NCI-H510A treated with DMSO at 0.1 percent for 48 hours (cell line): Measurements from ENCODE around the gene WDR54.
"Not testable (repeated sequence)": the region's sequence is repeated elsewhere in the genome, so short reads cannot be mapped to it uniquely, and the experiment has no call there.

ENCODE experiments used
- DNase-seq: peaks from one replicate; lab custom pipeline; 2025; lab: John Stamatoyannopoulos, UW

Gene WDR54

DNA sequence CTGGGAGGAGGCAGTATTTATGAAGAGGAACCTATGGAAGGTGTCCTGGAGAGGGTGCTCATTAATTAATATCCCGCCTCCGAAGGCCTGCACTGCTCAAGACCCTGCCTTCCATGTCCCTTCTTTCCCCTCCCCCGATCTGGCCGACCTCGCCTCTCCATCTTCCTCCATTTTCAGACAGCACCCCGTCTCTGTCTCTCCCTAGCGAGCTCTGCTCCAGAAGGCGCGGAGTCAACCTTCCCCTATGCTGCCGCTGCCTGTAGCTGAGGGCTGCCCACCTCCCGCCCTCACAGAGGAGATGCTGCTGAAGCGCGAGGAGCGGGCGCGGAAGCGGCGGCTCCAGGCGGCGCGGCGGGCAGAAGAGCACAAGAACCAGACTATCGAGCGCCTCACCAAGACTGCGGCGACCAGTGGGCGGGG, 35.6 kb downstream of the WDR54 start:
- DNase-seq: peak; percentile 72

DNA sequence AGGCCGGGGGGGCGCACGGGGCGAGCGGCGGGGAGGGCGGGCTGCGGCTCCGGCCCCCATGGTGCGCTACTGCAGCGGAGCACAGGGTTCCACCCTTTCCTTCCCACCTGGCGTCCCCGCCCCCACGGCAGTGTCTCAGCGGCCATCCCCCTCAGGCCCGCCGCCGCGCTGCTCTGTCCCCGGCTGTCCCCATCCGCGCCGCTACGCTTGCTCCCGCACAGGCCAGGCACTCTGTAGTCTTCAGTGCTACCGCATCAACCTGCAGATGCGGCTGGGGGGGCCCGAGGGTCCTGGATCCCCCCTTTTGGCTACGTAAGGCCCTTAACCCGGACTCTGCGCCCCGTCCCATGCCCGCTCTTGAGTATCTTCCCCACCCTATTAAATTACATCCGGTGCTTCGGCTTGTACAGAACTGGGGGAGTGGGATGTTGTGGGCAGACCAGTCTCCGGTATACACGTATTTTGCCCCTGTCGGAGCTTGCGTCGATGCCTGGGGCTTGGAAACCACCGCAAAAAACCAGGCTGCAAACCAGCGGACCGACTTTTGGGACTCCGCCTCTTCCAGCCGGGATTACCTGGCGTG, 36.1 kb downstream of the WDR54 start:
- no peak for DNase-seq

DNA sequence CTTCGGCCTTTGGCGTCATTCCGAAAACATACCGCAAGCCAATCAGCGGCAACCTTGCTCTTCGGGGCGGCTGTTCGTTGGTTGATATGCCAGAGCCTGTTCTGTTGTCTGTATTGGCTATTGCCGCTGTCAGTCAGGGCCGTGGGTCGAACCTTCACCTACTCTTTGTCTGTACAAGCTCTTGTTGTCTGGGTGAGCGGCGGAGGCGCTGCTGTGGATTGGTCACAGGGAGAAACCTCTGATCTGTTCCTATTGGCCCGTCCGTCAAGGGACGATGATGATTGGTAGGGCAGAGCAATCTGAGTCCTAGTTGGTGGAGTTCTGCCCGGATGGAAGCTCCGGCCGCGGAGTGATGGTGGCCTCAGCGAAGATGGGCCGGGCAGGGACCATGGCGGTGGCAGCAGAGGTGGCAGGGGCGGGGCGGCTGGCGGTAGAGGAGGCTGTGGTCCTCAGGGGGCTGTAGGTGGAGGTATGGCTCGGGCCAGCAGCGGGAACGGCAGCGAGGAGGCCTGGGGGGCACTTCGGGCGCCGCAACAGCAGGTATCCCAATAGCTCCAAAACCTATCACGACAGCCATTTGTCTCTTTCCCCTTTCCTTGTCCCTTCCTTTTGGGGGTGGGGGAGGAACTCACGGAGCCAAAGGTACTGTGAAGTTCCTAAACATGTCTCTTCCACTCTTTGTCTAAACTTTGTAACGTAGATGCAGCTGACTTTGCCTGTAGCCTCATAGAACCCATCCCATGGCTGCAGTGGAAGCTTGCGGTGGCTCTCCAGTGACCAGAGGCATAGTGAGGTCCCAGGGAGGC, 36.8 kb downstream of the WDR54 start, which contains the start of gene WBP1:
Gene WBP1 (plus strand): TSS at position 307 of the 806 bp plus-strand sequence. CDS start 165 bp downstream, at position 472.
- peak; percentile 99 for DNase-seq

DNA sequence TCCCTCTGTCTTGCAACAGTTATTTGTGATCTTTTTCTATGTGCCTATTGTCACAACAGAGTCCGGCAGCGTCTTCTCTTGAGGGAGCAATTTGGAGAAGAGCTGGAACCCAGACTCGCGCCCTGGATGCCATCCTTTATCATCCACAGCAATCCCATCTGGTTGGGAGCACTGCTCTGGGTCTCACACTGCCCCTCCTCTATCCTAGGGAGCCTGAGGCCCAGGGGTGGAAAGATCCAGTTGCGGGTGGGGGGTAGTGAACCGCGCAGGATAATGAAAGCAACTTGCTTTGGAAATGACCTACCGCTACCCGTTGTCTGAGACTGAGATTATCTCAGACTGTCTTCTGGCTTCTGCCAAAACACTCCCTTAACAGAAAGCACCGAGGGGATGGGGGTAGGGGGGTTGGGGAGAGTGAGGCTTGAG, 37.4 kb downstream of the WDR54 start:
- no peak for DNase-seq

DNA sequence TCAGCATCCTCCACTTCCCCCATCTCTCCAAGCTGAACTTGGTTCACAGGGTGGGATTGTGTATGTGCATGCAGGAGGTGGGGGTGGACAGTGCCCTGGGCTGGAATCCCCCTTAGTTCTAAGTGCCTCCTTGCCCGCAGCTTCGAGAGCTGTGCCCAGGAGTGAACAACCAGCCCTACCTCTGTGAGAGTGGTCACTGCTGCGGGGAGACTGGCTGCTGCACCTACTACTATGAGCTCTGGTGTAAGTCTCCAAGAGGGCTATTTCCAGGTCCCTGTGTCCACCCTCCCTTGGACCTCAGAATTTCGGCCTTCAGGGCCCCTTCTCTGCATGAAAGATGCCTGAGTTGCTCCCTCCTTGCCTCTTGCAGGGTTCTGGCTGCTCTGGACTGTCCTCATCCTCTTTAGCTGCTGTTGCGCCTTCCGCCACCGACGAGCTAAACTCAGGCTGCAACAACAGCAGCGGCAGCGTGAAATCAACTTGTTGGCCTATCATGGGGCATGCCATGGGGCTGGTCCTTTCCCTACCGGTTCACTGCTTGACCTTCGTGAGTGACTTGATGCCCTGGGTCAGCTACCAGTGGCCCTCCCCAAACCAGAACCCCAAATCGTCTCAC, 38.1 kb downstream of the WDR54 start:
- DNase-seq: not testable (repeated sequence)

DNA sequence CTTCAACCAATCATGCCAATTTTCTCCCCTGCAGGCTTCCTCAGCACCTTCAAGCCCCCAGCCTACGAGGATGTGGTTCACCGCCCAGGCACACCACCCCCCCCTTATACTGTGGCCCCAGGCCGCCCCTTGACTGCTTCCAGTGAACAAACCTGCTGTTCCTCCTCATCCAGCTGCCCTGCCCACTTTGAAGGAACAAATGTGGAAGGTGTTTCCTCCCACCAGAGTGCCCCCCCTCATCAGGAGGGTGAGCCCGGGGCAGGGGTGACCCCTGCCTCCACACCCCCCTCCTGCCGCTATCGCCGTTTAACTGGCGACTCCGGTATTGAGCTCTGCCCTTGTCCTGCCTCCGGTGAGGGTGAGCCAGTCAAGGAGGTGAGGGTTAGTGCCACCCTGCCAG, 38.7 kb downstream of the WDR54 start:
- not testable (repeated sequence) for DNase-seq

DNA sequence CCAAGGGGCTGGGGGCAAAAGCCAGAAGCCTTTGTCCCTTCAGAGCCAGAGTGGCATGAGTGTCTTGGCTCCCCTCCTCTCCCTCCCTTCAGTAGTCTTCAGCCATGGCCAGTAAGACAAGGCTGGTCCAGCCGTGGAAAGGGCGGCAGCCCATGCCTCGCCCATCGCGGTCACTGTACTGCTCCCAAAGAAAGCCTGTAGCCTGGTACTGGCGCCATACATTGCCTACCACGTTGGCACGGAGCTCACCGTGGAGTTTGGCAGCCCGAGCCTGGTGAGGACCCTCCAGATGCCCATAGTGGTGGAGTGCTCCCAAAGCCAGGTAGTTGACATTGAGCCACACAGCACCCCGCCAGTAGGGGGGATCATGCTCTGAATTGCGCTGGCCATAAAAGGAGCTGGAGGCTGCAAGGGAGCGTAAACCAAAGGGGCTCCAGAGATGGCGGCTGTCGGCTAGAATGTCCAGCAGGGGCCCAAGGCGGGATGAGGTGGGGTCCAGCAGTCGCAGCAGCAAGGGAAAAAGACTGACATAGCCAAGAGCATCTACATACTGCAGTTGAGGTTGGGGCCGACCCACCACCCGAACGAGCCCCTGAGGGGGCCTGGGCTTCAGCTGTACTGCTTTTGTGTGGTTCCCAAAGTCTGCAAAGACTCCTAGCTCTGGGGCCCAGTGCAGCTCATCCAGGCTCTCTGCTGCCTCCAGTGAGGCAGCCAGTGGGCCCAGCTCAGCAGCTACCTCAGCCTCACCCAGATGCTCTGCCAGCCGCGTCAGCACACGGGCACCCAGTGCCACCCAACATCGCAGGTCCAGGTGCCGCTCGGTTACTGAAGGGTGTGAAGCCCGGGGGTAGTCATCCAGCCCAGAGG, 39.9 kb downstream of the WDR54 start:
- no peak for DNase-seq

DNA sequence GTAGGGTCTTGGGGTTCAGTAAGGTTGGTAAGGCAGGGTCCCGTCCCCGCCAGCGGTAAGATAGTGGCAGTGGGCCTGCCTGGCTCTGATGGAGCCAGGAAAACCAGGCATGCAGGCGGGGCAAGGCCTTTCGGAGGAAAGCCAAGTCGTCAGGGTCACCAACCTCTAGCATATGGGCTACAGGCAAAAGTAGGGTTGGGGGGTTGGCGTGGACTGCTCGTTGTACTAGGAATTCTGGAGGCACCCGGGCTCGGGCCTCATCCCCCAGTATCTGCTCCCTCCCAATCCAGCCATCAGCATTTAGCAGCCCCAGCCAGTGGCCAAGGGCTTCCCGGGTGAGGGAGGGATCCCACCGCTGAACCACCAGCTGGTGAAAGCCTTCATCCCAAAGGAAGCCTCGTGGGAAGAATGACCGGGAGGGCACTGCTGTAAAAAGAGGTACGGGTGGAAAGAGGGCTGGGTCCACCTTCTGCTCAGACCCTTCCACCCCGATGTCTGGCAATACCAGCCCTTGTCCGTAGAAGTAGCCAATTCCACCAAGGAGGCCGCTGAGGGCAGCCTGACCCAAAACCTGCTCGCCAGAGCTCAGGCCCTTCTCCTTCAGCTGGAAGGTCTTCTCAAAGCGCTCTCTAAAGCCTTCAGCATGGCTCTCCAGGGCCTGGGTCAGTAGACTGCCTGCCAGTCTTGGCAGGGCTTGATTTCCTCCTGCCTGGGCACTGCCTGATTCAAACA, 40.7 kb downstream of the WDR54 start:
- DNase-seq: no peak

DNA sequence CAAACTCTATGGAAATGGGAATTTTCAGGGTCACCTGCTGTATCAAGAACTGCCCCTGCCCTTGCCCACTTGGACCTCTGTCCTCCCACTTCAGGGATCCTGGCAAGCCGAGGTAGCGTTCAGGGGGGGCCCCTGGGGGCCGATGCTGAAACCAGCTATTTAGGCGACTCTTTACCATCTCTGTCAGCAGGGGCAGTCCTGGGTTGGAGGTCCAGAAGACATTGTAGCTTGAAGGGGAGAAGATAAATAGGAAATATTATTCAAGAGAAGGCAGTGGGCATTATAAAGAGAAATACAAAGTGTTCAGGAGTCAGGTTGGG, 41.2 kb downstream of the WDR54 start:
- no peak for DNase-seq

DNA sequence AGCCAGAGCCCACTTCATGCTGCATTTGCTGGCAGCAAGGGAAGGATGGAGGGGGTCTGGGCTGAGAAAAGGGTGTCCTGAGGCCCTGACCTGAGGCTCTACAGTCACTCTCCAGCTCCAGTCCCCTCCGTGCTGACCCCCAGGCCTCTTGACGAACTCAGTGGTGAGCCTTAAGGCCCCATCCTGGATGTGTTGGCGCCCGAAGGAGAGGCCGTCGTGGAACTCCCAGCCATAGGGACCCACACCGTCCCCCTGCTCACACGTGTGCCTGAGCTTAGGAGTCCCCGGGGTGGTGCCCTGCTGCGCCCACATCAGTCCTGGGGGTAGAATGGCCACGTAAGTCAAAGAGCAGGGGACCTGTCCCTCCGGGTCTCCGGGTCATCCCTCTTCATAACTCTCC, 42.9 kb downstream of the WDR54 start:
- no peak for DNase-seq

DNA sequence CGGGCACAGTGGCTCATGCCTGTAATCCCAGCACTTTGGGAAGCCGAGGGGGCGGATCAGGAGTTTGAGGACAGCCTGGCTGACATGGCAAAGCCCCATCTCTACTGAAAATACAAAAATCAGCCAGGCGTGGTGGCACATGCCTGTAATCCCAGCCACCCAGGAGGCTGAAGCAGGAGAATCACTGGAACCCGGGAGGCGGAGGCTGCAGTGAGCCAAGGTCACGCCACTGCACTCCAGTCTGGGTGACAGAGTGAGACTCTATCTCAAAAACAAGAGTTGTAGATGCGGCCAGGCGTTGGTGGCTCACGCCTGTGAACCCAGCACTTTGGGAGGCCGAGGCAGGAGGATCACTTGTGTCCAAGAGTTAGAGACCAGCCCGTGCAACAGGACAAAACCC, 49.2 kb downstream of the WDR54 start:
- not testable (repeated sequence) for DNase-seq

DNA sequence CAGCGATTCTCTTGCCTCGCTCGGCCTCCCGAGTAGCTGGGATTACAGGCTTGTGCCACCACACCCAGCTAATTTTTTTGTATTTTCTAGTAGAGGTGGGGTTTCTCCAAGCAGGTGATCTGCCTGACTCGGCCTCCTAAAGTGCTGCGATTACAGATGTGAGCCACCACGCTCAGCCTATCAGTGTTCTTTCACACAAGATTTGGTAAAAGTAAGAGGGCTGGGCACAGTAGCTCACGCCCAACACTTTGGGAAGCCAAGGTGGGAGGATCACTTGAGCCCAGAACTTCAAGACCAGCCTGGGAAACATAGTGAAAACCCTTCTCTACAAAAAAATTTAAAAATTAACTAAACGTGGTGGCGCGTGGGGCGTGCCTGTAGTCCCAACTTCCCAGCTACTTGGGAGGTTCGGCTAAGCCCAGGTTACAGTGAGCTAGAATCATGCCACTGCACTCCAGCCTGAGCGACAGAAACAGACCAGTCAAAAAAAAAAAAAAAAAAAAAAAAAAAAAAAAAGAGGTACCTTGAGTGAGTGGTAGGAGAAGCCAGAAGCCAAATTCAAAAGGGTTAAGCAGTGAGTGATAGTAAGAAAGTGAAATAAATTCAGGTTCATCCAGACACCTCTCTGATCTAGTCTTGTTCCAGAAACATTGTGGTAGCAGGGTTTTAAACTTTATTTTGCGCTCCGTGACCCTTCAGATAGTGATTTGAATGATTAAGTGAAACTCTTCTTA, 50.0 kb downstream of the WDR54 start:
- no peak for DNase-seq

DNA sequence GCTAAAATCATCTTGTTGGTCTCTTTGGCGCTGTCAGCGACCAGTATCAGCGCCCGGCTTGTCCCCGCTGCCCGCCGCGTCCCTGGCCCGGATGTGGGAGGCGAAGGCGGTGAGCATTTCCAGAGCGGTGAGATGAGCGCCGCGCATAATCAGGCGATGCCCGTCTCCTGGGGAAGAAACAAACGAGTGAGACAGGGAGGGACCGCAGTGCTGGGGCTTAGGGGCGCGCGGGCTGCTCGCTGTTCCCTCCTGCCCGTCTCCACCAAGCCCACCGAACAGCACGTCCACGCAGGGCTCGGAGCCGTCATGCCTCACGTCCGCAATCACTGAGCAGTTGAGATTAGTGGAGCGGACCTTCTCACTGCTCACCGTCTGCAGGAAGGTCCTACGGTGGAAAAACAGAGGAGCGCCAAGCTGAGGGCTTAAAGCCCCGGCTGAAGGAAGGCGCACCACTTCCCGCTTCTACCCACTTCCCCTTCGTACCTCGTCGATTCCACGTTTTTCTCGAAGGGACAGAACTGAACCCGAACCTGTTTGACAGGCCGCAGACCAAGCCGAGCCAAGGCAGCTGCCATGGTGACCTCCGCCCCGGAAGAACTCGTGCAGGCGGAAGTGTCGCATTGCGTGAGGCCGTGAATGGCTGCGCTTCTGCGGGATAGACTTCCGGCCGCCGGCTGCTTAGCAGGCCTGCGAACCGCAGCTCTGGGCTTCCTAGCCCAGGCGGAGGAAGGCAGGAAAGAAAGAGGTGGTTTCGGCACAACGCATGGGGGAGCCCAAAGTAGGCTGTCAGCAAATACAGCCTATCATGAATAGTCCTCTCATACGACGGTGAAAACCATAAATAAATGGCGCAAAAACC, 50.8 kb downstream of the WDR54 start, which contains the start of gene MRPL53:
Gene MRPL53 (minus strand): TSS at position 595 of the 859 bp plus-strand sequence. CDS start 20 bp downstream, at position 575.
- DNase-seq: peak; percentile 93

DNA sequence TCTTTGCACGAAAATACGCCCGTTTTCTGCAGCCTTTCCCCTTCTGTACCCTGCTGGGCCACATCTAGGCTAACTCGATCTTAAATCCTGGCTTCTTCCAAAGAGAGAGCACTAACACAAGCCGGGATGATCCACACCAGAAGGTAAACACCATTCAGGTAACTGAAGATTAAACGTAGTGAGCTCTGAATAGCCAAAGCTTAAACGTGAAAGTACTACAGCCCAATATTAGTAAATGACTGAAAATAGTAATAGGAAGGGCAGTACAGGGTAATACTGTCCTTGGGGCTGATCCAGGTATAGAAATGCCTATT, 51.4 kb downstream of the WDR54 start:
- DNase-seq: no peak

DNA sequence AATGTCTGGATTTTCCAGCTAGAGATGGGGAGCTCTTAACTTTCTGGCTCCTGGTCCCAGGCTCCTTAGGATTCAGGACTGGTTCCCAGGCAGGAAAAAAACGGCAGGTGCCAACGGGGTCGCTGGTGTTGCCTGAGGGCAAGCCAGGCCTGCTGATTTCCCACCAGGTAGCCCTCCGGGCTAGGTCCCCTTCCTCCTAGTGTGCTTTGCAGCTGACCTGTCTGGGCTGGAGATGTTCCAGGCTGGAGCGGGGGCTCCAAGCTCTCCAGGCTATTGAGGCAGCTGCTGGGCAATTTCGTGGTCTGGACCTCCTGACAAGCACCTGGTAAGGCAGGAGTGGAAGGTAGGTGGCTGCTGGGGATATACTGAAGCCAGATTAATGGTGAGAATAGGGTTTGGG, 53.0 kb downstream of the WDR54 start:
- DNase-seq: no peak

DNA sequence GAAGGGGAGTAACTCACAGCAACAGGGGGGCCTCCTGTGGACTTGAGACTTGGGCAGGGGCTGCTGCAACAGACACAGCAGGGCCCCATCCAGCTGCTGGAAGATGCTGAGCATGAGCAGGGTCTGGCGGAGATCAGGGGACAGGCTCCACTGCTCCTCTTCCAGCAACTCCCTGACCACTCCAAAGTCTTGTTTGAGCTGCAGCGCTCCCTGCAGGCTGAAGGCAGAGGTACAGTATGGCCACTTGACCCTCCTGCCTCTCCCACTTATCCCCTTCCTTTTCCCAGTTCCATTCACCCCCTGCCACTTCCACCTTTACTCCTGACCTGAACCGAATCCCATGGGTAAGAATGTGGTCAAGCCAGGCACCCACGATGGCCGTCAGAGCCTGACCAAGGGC, 53.4 kb downstream of the WDR54 start:
- no peak for DNase-seq
